K562 (cell line): ENCODE results near the gene FOXN1. TPM values are rescaled to one million over a fixed set of nuclear protein-coding genes. Genes with fewer than 3 reads are reported as not detected.

Source experiments
- ATAC-seq: fragments of 200-7000 bp; cut with Tn5 transposase; 3 replicates; pipeline ENCODE4 v1.9.1; 2020; ENCODE audit warnings: moderate library complexity
- BruUV-seq: library from RNA; stranded (reverse); fragments of 400-500 nt; replicated peaks from 2 replicates; lab custom pipeline; 2021; lab: Mats Ljungman, UMichigan
- CTCF ChIA-PET: fragments of 300-600 bp; formaldehyde crosslinking; extraction: SDS; loops from one replicate; lab custom pipeline; 2021; ENCODE audit warnings: low intra/inter-chr PET ratio; lab: Yijun Ruan, JAX
- POLR2A ChIA-PET: fragments of 300-600, 350-650 bp; sonication (Branson Sonifier 250); formaldehyde crosslinking; extraction: SDS; loops from one replicate; lab custom pipeline; 2021; ENCODE audit warnings: antibody characterized with exemption, inconsistent platforms; lab: Yijun Ruan, JAX
- DNase-seq, 4 experiments: peaks; one replicate each; pipeline versions ENCODE4 v3.0.0 to v3.0.0-alpha.2; 2011 to 2018; ENCODE audit warnings: low spot score in 3 of 4, mixed read lengths in 3 of 4; ENCODE audit errors: extremely low read depth in 1 of 4
- FAIRE-seq: peaks from 2 replicates; lab custom pipeline; 2011; peaks lifted over from hg19 to GRCh38; lab: Jason Lieb, UNC
- H2AFZ ChIP-seq: 2 replicates; pipeline ENCODE4 v1.6.0; 2011; ENCODE audit warnings: low read depth, low read length, control low read depth, inconsistent platforms
- H3K27ac ChIP-seq: fragments of 200-600 bp; 3 replicates; pipeline ENCODE4 v1.8.0; 2011; ENCODE audit warnings: low read depth, mild to moderate bottlenecking, control low read depth, inconsistent platforms, low read length, moderate library complexity, mixed read lengths; ENCODE audit errors: extremely low read depth
- H3K27me3 ChIP-seq, 2 experiments: fragments of 300-600 bp in 1 of 2; 2 replicates in 1 of 2; 3 replicates in 1 of 2; pipeline versions ENCODE4 v1.6.0 to v1.8.0; 2011; ENCODE audit warnings: inconsistent platforms in 2 of 2, low read length in 2 of 2, mild to moderate bottlenecking in 1 of 2, mixed read lengths in 1 of 2, moderate library complexity in 1 of 2; ENCODE audit not compliant: control insufficient read depth in 2 of 2, insufficient read depth in 2 of 2
- H3K36me3 ChIP-seq: fragments of 300-600 bp; 3 replicates; pipeline ENCODE4 v1.8.0; 2011; ENCODE audit warnings: mild to moderate bottlenecking, low read length, inconsistent platforms; ENCODE audit not compliant: control insufficient read depth, insufficient read depth
- H3K4me1 ChIP-seq, 2 experiments: fragments of 200-600 bp in 1 of 2; replicated peaks in 1 of 2; 2 replicates in 1 of 2; 3 replicates in 1 of 2; pipeline versions ENCODE4 v1.5.1 to v1.8.0; 2011; ENCODE audit warnings: inconsistent platforms in 2 of 2, low read length in 2 of 2, mild to moderate bottlenecking in 1 of 2, mixed read lengths in 1 of 2, moderate library complexity in 1 of 2; ENCODE audit not compliant: control insufficient read depth in 2 of 2, insufficient read depth in 2 of 2
- H3K4me2 ChIP-seq: 2 replicates; pipeline ENCODE4 v1.6.1; 2011; ENCODE audit warnings: low read length, control low read depth, inconsistent platforms, mixed read lengths; ENCODE audit not compliant: insufficient read depth
- H3K4me3 ChIP-seq: fragments of 200-600 bp; sonication (generic), shearing (Covaris generic); 2 replicates; pipeline ENCODE4 v1.5.1; 2016; ENCODE audit warnings: control low read depth, inconsistent platforms
- H3K79me2 ChIP-seq: fragments of 200-600 bp; 3 replicates; pipeline ENCODE4 v1.8.0; 2011; ENCODE audit warnings: low read length, inconsistent platforms; ENCODE audit not compliant: control insufficient read depth, insufficient read depth
- H3K9ac ChIP-seq, 2 experiments: 2 replicates each; pipeline versions ENCODE4 v1.6.0 to v1.6.1; 2011; ENCODE audit warnings: low read depth in 2 of 2, low read length in 2 of 2, control low read depth in 1 of 2, inconsistent platforms in 1 of 2, mild to moderate bottlenecking in 1 of 2, mixed read lengths in 1 of 2; ENCODE audit not compliant: insufficient read depth in 1 of 2
- H3K9me1 ChIP-seq: one replicate; pipeline ENCODE4 v1.6.0; 2011; ENCODE audit warnings: inconsistent platforms, mild to moderate bottlenecking, low read length, moderate library complexity; ENCODE audit not compliant: control insufficient read depth, insufficient read depth
- H3K9me3 ChIP-seq: replicated peaks from 2 replicates; pipeline ENCODE4 v1.5.1; 2011; ENCODE audit warnings: low read depth, low read length, inconsistent platforms; ENCODE audit not compliant: control insufficient read depth, insufficient read depth
- H4K20me1 ChIP-seq: replicated peaks from 2 replicates; pipeline ENCODE4 v1.6.1; 2011; ENCODE audit warnings: low read length, inconsistent platforms, mixed read lengths; ENCODE audit not compliant: control insufficient read depth, insufficient read depth
- COPS2 ChIP-seq: fragments of 450-650 bp; conservative IDR thresholded peaks from 2 replicates; pipeline ENCODE4 v1.6.1; 2016; ENCODE audit warnings: mild to moderate bottlenecking, moderate library complexity
- DACH1 ChIP-seq: fragments of 450-650 bp; IDR thresholded peaks from 2 replicates; pipeline ENCODE4 v1.6.1; 2018; ENCODE audit not compliant: partially characterized antibody
- E2F1 ChIP-seq: sonication (generic); formaldehyde crosslinking; IDR thresholded peaks from 2 replicates; pipeline ENCODE4 v1.8.1; 2023; ENCODE audit warnings: mild to moderate bottlenecking, missing genetic modification reagents, moderate library complexity
- ETV1 ChIP-seq: fragments of 450-650 bp; conservative IDR thresholded peaks from 2 replicates; pipeline ENCODE4 v1.6.1; 2016; ENCODE audit warnings: missing genetic modification characterization, control low read depth, low read depth, missing compliant biosample characterization
- EWSR1 ChIP-seq: fragments of 450-650 bp; IDR thresholded peaks from 2 replicates; pipeline ENCODE4 v1.6.1; 2018; ENCODE audit warnings: borderline replicate concordance, mild to moderate bottlenecking, low read depth, moderate library complexity; ENCODE audit not compliant: partially characterized antibody
- KAT2B ChIP-seq: IDR thresholded peaks from one replicate; pipeline ENCODE4 v1.6.1; 2012; ENCODE audit warnings: low read depth, mild to moderate bottlenecking, control low read depth, inconsistent platforms, low read length, moderate library complexity
- MYBL2 ChIP-seq, 2 experiments: fragments of 450-650 bp in 1 of 2; sonication (generic) in 1 of 2; formaldehyde crosslinking in 1 of 2; IDR thresholded peaks; 2 replicates each; pipeline versions ENCODE4 v1.6.1 to v1.8.1; 2017 to 2022; ENCODE audit warnings: borderline replicate concordance in 1 of 2, inconsistent platforms in 1 of 2, low read depth in 1 of 2, mild to moderate bottlenecking in 1 of 2, missing genetic modification reagents in 1 of 2, moderate library complexity in 1 of 2
- NBN ChIP-seq: fragments of 450-650 bp; IDR thresholded peaks from 2 replicates; pipeline ENCODE4 v1.6.1; 2016; ENCODE audit warnings: low read depth, mild to moderate bottlenecking
- POLR2G ChIP-seq: fragments of 200-400 bp; formaldehyde crosslinking; IDR thresholded peaks from 2 replicates; pipeline ENCODE4 v1.6.1; 2017; ENCODE audit warnings: low read depth, mild to moderate bottlenecking, antibody characterized with exemption, low read length, moderate library complexity
- XRCC5 ChIP-seq: fragments of 200-400 bp; formaldehyde crosslinking; IDR thresholded peaks from 2 replicates; pipeline ENCODE4 v1.6.1; 2017; ENCODE audit warnings: low read depth, mild to moderate bottlenecking, low read length
- WGBS: fragments of 100-300 bp; shearing (Covaris generic); methylation state at CpG from one replicate; pipeline ENCODE4 v1.1.6; 2016; ENCODE audit warnings: low coverage, mixed read lengths; ENCODE audit not compliant: insufficient coverage; ENCODE audit errors: missing lambda C conversion rate; 5-methylcytosine and 5-hydroxymethylcytosine counted together
- in situ Hi-C: fragments of 300-500 bp; cut with MboI; formaldehyde crosslinking; loops from 4 replicates; pipeline ENCODE4 v1.15.0; 2018; ENCODE audit warnings: inconsistent platforms, mixed read lengths
- intact Hi-C: fragments of 100-400 bp; cut with micrococcal nuclease; formaldehyde crosslinking; loops from 2 replicates; pipeline ENCODE4 v1.14.2; 2022
- polyA plus RNA-seq, 8 experiments: library from polyadenylated mRNA; depleted of rRNA in 4 of 8; stranded (reverse) in 5 of 8; unstranded in 3 of 8; fragments of >200 nt; fragmentation: Nextera tagmentation in 2 of 8; fragmentation: Illumina TruSeq in 1 of 8; extraction: Ambion mirVana in 2 of 8; extraction: Trizol in 1 of 8; gene quantifications; 2 replicates each; pipeline versions ENCODE4 v1.2.1 to v1.2.3, GENCODE V29; 2011 to 2014; ENCODE audit warnings: inconsistent platforms in 1 of 8, missing spikeins in 1 of 8
- total RNA-seq, 7 experiments: library from RNA; depleted of rRNA in 6 of 7; stranded (reverse); fragments of >200 nt in 6 of 7; fragmentation: Illumina TruSeq in 2 of 7; extraction: Trizol in 2 of 7; gene quantifications; 2 replicates each; pipeline versions ENCODE4 v1.2.1 to v1.2.3, GENCODE V29; 2011 to 2021; ENCODE audit warnings: low replicate concordance in 1 of 7

Gene FOXN1
- total and polyA plus RNA-seq, 9 of the 15 experiments (the other 6 are each of a cell fraction or from before 2014, with no cell fraction given): not detected

GRCh38 chr17:28466001-28466400 lies 40.1 kb upstream of the FOXN1 start:
- no TSS peak for BruUV-seq
- DNase-seq (no peak), ATAC-seq (peak; percentile 15; the same call in 2 of the 3 replicates), FAIRE-seq (no peak)
- H3K27me3 ChIP-seq: peaks cover 31 to 55% of the 10 kb centered on the region in 2 experiments
- H3K9me1 ChIP-seq: no peaks in the 10 kb centered on the region
- peaks cover 6 to 9% of the 10 kb centered on the region in 2 experiments; a peak in 3 of 5 replicates for H3K4me1 ChIP-seq
- H3K27ac ChIP-seq: no peak overlapping the region
- H3K9ac ChIP-seq: no peak overlapping the region; a peak in 1 of 4 replicates
- no peak overlapping the region for H3K4me3 ChIP-seq
- in situ Hi-C loops (no loop called here), intact Hi-C loops (no loop called here)
- no peak overlapping the region for H3K4me2 ChIP-seq
- ChIA-PET POLR2A (interaction anchor here (0.9 to 1.0 kb wide), 2 partner anchors 19 to 25 kb away, joined by 3 to 4 read pairs; no protein-coding TSS in a partner anchor), CTCF (no interaction called here)
- peaks cover 14% of the 10 kb centered on the region for H4K20me1 ChIP-seq
- WGBS: 0% methylated on average over 9 of the region's 9 CpGs
- no peak overlapping the region for H2AFZ ChIP-seq
- H3K9me3 ChIP-seq: no peaks in the 10 kb centered on the region; the same call in 1 of the 2 replicates
- TF ChIP-seq MYBL2 (IDR thresholded peaks at IDR 0.05; ENCODE audit: low read depth) (no peak), MYBL2 (CRISPR knock-in tag; IDR thresholded peaks at IDR 0.05; ENCODE audit: borderline replicate concordance) (no peak), XRCC5 (no peak), EWSR1 (no peak), DACH1 (no peak), COPS2 (no peak), KAT2B (no peak), NBN (no peak), ETV1 (no peak), POLR2G (no peak), E2F1 (CRISPR knock-in tag) (no peak)
- no peaks in the 10 kb centered on the region for H3K36me3 ChIP-seq
- H3K79me2 ChIP-seq: no peaks in the 10 kb centered on the region
